ENCODE measurements around the gene NDUFS1. TPM values are rescaled to one million over a fixed set of nuclear protein-coding genes. Genes with fewer than 3 reads are reported as not detected.

Gene NDUFS1
- polyA plus RNA-seq, 1 of the 3 experiments (the other 2 are of a cell fraction): 54.8 TPM

GRCh38 chr2:206144383-206144782 lies 14.9 kb downstream of the NDUFS1 start (continued):
- TF ChIP-seq MXI1 (IDR thresholded peaks at IDR 0.05; ENCODE audit: low read depth, low read length) (no peak), RCOR1 (IDR thresholded peaks at IDR 0.05; ENCODE audit: low read length) (no peak), TAF1 (IDR thresholded peaks at IDR 0.05; ENCODE audit: borderline replicate concordance, low read depth, low read length) (no peak), POLR2AphosphoS5 (IDR thresholded peaks at IDR 0.05; ENCODE audit: low read depth, low read length) (no peak), MEF2A (IDR thresholded peaks at IDR 0.05; ENCODE audit: borderline replicate concordance, low read depth) (no peak), REST (IDR thresholded peaks at IDR 0.05; ENCODE audit: low read depth, low read length) (no peak), MAX (IDR thresholded peaks at IDR 0.05; ENCODE audit: low read depth) (no peak)

GRCh38 chr2:206143451-206143850 lies 15.8 kb downstream of the NDUFS1 start:
- no peaks in the 10 kb centered on the region for H3K27me3 ChIP-seq (ENCODE audit: insufficient read depth)
- no peaks in the 10 kb centered on the region for H3K4me1 ChIP-seq (ENCODE audit: control insufficient read depth in 1 of 2, insufficient read depth in 2 of 2, low read depth in 1 of 2, low read length in 1 of 2)
- no peak overlapping the region for H3K9ac ChIP-seq
- H3F3A ChIP-seq (replicated peaks; ENCODE audit: insufficient read depth): peaks cover 3% of the 10 kb centered on the region
- H3K9me2 ChIP-seq: no peaks in the 10 kb centered on the region
- H3K9me3 ChIP-seq: no peaks in the 10 kb centered on the region
- DNase-seq: no peak
- no peak overlapping the region for H3K4me2 ChIP-seq
- no peak overlapping the region for H3K27ac ChIP-seq (ENCODE audit: low read depth in 2 of 2, low read length in 1 of 2)
- TF ChIP-seq NFIC (IDR thresholded peaks at IDR 0.05; ENCODE audit: borderline replicate concordance): no peak
- TF ChIP-seq FOXJ3 (CRISPR knock-in tag; IDR thresholded peaks at IDR 0.05): no peak
- ChIA-PET POLR2A (no interaction called here), CTCF (interaction anchor here (0.9 kb wide), 1 partner anchor 11 kb away, joined by 3 read pairs; no protein-coding TSS in a partner anchor)
- WGBS (ENCODE audit: low lambda C conversion rate): 97% methylated on average over 4 of the region's 4 CpGs
- no peak overlapping the region for H2AFZ ChIP-seq (ENCODE audit: low read depth)
- peaks cover 65 to 78% of the 10 kb centered on the region in 2 experiments for H3K36me3 ChIP-seq (replicated peaks in 1 of 2; ENCODE audit: control insufficient read depth in 1 of 2, insufficient read depth in 2 of 2, low read length in 1 of 2)
- no peak overlapping the region for H3K4me3 ChIP-seq (ENCODE audit: low read depth in 2 of 2, low read length in 1 of 2)
- peaks cover 2% of the 10 kb centered on the region; the same call in 1 of the 2 replicates for H3K79me2 ChIP-seq (ENCODE audit: insufficient read depth)
- no peaks in the 10 kb centered on the region for H4K20me1 ChIP-seq (ENCODE audit: insufficient read depth)

- Histone ChIP-seq H3K4me3 (ENCODE audit: low read depth in 2 of 2, low read length in 1 of 2) (no peak overlapping the region), H2AFZ (ENCODE audit: low read depth) (no peak overlapping the region), H3K79me2 (ENCODE audit: insufficient read depth) (no peaks in the 10 kb centered on the region), H4K20me1 (ENCODE audit: insufficient read depth) (no peaks in the 10 kb centered on the region), H3K9ac (no peak overlapping the region), H3K27ac (ENCODE audit: low read depth in 2 of 2, low read length in 1 of 2) (no peak overlapping the region), H3K36me3 (replicated peaks in 1 of 2; ENCODE audit: control insufficient read depth in 1 of 2, insufficient read depth in 2 of 2, low read length in 1 of 2) (peaks cover 53 to 83% of the 10 kb centered on the region in 2 experiments), H3K9me2 (no peaks in the 10 kb centered on the region), H3F3A (replicated peaks; ENCODE audit: insufficient read depth) (peaks cover 11% of the 10 kb centered on the region), H3K27me3 (ENCODE audit: insufficient read depth) (no peaks in the 10 kb centered on the region), H3K4me1 (ENCODE audit: control insufficient read depth in 1 of 2, insufficient read depth in 2 of 2, low read depth in 1 of 2, low read length in 1 of 2) (no peaks in the 10 kb centered on the region), H3K4me2 (no peak overlapping the region), H3K9me3 (no peaks in the 10 kb centered on the region)
- TF ChIP-seq RCOR1 (IDR thresholded peaks at IDR 0.05; ENCODE audit: low read length) (no peak), RAD21 (IDR thresholded peaks at IDR 0.05; ENCODE audit: low read length) (peak; percentile 20; the same call in 1 of the 2 replicates)
- DNase-seq: no peak
- ChIA-PET POLR2A (interaction anchor here (0.6 kb wide), 1 partner anchor 42 kb away, joined by 3 read pairs; the partner anchor contains the start of gene INO80D), CTCF (interaction anchor here (1.2 to 1.5 kb wide), 2 partner anchors 11 to 29 kb away, joined by 3 to 5 read pairs; no protein-coding TSS in a partner anchor)
Measured at GRCh38 chr2:206127656-206128055, 31.6 kb downstream of the NDUFS1 start.

All from SK-N-SH (cell line).